GM12878 (cell line): ENCODE data around the gene PSMB8. TPM values are rescaled to one million over a fixed set of nuclear protein-coding genes. Genes with fewer than 3 reads are reported as not detected.

Experiments
- ATAC-seq: fragments of 200-7000 bp; cut with Tn5 transposase; 3 replicates; pipeline ENCODE4 v1.9.1; 2020; ENCODE audit warnings: mild to moderate bottlenecking, moderate library complexity
- BruUV-seq: library from RNA; stranded (reverse); fragments of 400-500 nt; replicated peaks from 2 replicates; lab custom pipeline; 2021; lab: Mats Ljungman, UMichigan
- CTCF ChIA-PET: fragments of 300-600 bp; sonication (Branson Sonifier 250); formaldehyde crosslinking; extraction: SDS; loops from one replicate; lab custom pipeline; 2021; ENCODE audit warnings: inconsistent platforms; lab: Yijun Ruan, JAX
- POLR2A ChIA-PET: fragments of 350-600 bp; formaldehyde crosslinking; extraction: SDS; loops from one replicate; lab custom pipeline; 2021; ENCODE audit warnings: inconsistent platforms; lab: Charles Lee
- RAD21 ChIA-PET: fragments of 300-600 bp; sonication (Branson Sonifier 250); formaldehyde crosslinking; loops from one replicate; lab custom pipeline; 2023; ENCODE audit warnings: antibody characterized with exemption; ENCODE audit not compliant: unreplicated experiment; lab: Charles Lee
- SMC1A ChIA-PET: fragments of 300-600 bp; sonication (Branson Sonifier 250); formaldehyde crosslinking; loops from one replicate; lab custom pipeline; 2023; ENCODE audit not compliant: unreplicated experiment, uncharacterized antibody; lab: Charles Lee
- DNase-seq: peaks from one replicate; pipeline ENCODE4 v3.0.0-alpha.2; 2011; ENCODE audit warnings: low read depth, low spot score
- FAIRE-seq: peaks from 3 replicates; lab custom pipeline; 2011; peaks lifted over from hg19 to GRCh38; lab: Jason Lieb, UNC
- H2AFZ ChIP-seq: 2 replicates; pipeline ENCODE4 v1.6.0; 2011; ENCODE audit warnings: low read depth, low read length, control low read depth; ENCODE audit not compliant: control insufficient read depth
- H3K27ac ChIP-seq: 2 replicates; pipeline ENCODE4 v1.5.1; 2011; ENCODE audit warnings: control low read depth; ENCODE audit not compliant: control insufficient read depth, insufficient read depth
- H3K27me3 ChIP-seq, 2 experiments: replicated peaks in 1 of 2; 2 replicates each; pipeline versions ENCODE4 v1.6.0 to v1.6.1; 2011; ENCODE audit warnings: low read length in 1 of 2; ENCODE audit not compliant: control insufficient read depth in 2 of 2, insufficient read depth in 2 of 2
- H3K36me3 ChIP-seq, 2 experiments: 2 replicates each; pipeline ENCODE4 v1.5.1; 2011; ENCODE audit warnings: low read length in 1 of 2; ENCODE audit not compliant: control insufficient read depth in 2 of 2, insufficient read depth in 2 of 2
- H3K4me1 ChIP-seq: 2 replicates; pipeline ENCODE4 v1.6.1; 2011; ENCODE audit warnings: mild to moderate bottlenecking, low read length, moderate library complexity, mixed read lengths; ENCODE audit not compliant: control insufficient read depth, insufficient read depth
- H3K4me2 ChIP-seq: 2 replicates; pipeline ENCODE4 v1.6.0; 2011; ENCODE audit warnings: control low read depth; ENCODE audit not compliant: control insufficient read depth, insufficient read depth
- H3K4me3 ChIP-seq: fragments of 200-600 bp; sonication (generic); 2 replicates; pipeline ENCODE4 v1.5.1; 2016
- H3K79me2 ChIP-seq: 2 replicates; pipeline ENCODE4 v1.6.0; 2011; ENCODE audit warnings: low read length; ENCODE audit not compliant: control insufficient read depth, insufficient read depth
- H3K9ac ChIP-seq: 2 replicates; pipeline ENCODE4 v1.8.0; 2011; ENCODE audit warnings: low read length, control low read depth, mixed read lengths; ENCODE audit not compliant: control insufficient read depth, insufficient read depth
- H3K9me3 ChIP-seq: replicated peaks from 3 replicates; pipeline ENCODE4 v1.5.1; 2011; ENCODE audit warnings: mild to moderate bottlenecking, low read length; ENCODE audit not compliant: control insufficient read depth, insufficient read depth
- H4K20me1 ChIP-seq: 2 replicates; pipeline ENCODE4 v1.6.0; 2011; ENCODE audit not compliant: control insufficient read depth, insufficient read depth
- BACH1 ChIP-seq: fragments of 450-650 bp; IDR thresholded peaks from 2 replicates; pipeline ENCODE4 v1.6.1; 2017; ENCODE audit warnings: mild to moderate bottlenecking, borderline replicate concordance
- BHLHE40 ChIP-seq, 2 experiments: fragments of 450-650 bp in 1 of 2; IDR thresholded peaks; 2 replicates each; pipeline ENCODE4 v1.6.1; 2011 to 2017; ENCODE audit warnings: low read depth in 2 of 2, borderline replicate concordance in 1 of 2, improper control_type of control experiment in 1 of 2, low read length in 1 of 2, mild to moderate bottlenecking in 1 of 2
- EED ChIP-seq: sonication (generic); IDR thresholded peaks from 2 replicates; pipeline ENCODE4 v1.6.1; 2016; ENCODE audit warnings: antibody characterized with exemption, low read depth
- NKRF ChIP-seq: fragments of 450-650 bp; conservative IDR thresholded peaks from 2 replicates; pipeline ENCODE4 v1.6.1; 2017; ENCODE audit warnings: mild to moderate bottlenecking, moderate library complexity
- POLR2AphosphoS2 ChIP-seq: IDR thresholded peaks from 2 replicates; pipeline ENCODE4 v1.6.1; 2011; ENCODE audit warnings: low read depth, mild to moderate bottlenecking, low read length, improper control_type of control experiment, moderate library complexity
- POU2F2 ChIP-seq: IDR thresholded peaks from 3 replicates; pipeline ENCODE4 v1.6.1; 2011; ENCODE audit warnings: low read depth, mild to moderate bottlenecking, low read length, borderline replicate concordance
- SREBF2 ChIP-seq: IDR thresholded peaks from 2 replicates; pipeline ENCODE4 v1.6.1; 2012; ENCODE audit warnings: mild to moderate bottlenecking, low read length
- WGBS: methylation state at CpG from one replicate; pipeline ENCODE4 v1.1.6; 2016; ENCODE audit warnings: low lambda C conversion rate; ENCODE audit not compliant: insufficient replicate concordance, insufficient coverage; ENCODE audit errors: missing lambda C conversion rate; 5-methylcytosine and 5-hydroxymethylcytosine counted together
- in situ Hi-C: fragments of 300-500 bp; cut with MboI; formaldehyde crosslinking; loops from 9 replicates; pipeline ENCODE4 v1.14.3; 2018; ENCODE audit warnings: mixed read lengths
- intact Hi-C: fragments of 100-400 bp; cut with micrococcal nuclease; formaldehyde crosslinking; loops from one replicate; pipeline ENCODE4 v1.14.2; 2022; ENCODE audit not compliant: unreplicated experiment
- polyA plus RNA-seq, 11 experiments: library from polyadenylated mRNA; depleted of rRNA in 4 of 11; unstranded in 6 of 11; stranded (reverse) in 5 of 11; fragments of >200 nt; fragmentation: Nextera tagmentation in 4 of 11; fragmentation: Illumina TruSeq in 1 of 11; extraction: Ambion mirVana in 4 of 11; extraction: Trizol in 1 of 11; gene quantifications; 1 replicate in 1 of 11; 2 replicates in 10 of 11; pipeline versions ENCODE4 v1.2.1 to v1.2.3, GENCODE V29; 2011 to 2016; ENCODE audit warnings: inconsistent platforms in 2 of 11, missing spikeins in 2 of 11, low read depth in 1 of 11
- total RNA-seq, 4 experiments: library from RNA; depleted of rRNA in 3 of 4; stranded (reverse); fragments of >200 nt in 3 of 4; fragmentation: Illumina TruSeq in 1 of 4; extraction: Trizol in 1 of 4; gene quantifications; 2 replicates each; pipeline versions ENCODE4 v1.2.1 to v1.2.3, GENCODE V29; 2013 to 2021
- TF ChIP-seq, protein P1 (sequence below): fragments of 450-650 bp; IDR thresholded peaks from 2 replicates; pipeline ENCODE4 v1.6.1; 2017; ENCODE audit warnings: mild to moderate bottlenecking, moderate library complexity

The PSMB8 gene
- total and polyA plus RNA-seq, 10 of the 15 experiments (the other 5 are each of a cell fraction or from before 2014, with no cell fraction given) = 304 to 557 (median 379) TPM

GRCh38 chr6:32832535-32832934 lies 11.3 kb downstream of the PSMB8 start:
- H3K27ac ChIP-seq = no peak overlapping the region
- no peak for FAIRE-seq
- no TSS peak for BruUV-seq
- intact Hi-C loops = no loop called here
- peaks cover 25% of the 10 kb centered on the region for H3K79me2 ChIP-seq
- DNase-seq = no peak
- in situ Hi-C loops = no loop called here
- RAD21 ChIA-PET = interaction anchor here (1.3 kb wide), 1 partner anchor 152 kb away, joined by 3 read pairs; no protein-coding TSS in a partner anchor
- H2AFZ ChIP-seq = no peak overlapping the region
- 85% methylated on average over 13 of the region's 13 CpGs for WGBS
- H3K4me2 ChIP-seq = no peak overlapping the region
- no peaks in the 10 kb centered on the region; the same call in 2 of the 3 replicates for H3K9me3 ChIP-seq
- CTCF ChIA-PET = interaction anchor here (1.1 to 5.4 kb wide), 4 partner anchors 12 to 47 kb away, joined by 3 to 30 read pairs (median 8); no protein-coding TSS in a partner anchor
- no peak overlapping the region for H3K9ac ChIP-seq
- no peak for ATAC-seq
- TF ChIP-seq POLR2AphosphoS2 = no peak
- no peak for TF ChIP-seq EED
- TF ChIP-seq, protein P1, sequence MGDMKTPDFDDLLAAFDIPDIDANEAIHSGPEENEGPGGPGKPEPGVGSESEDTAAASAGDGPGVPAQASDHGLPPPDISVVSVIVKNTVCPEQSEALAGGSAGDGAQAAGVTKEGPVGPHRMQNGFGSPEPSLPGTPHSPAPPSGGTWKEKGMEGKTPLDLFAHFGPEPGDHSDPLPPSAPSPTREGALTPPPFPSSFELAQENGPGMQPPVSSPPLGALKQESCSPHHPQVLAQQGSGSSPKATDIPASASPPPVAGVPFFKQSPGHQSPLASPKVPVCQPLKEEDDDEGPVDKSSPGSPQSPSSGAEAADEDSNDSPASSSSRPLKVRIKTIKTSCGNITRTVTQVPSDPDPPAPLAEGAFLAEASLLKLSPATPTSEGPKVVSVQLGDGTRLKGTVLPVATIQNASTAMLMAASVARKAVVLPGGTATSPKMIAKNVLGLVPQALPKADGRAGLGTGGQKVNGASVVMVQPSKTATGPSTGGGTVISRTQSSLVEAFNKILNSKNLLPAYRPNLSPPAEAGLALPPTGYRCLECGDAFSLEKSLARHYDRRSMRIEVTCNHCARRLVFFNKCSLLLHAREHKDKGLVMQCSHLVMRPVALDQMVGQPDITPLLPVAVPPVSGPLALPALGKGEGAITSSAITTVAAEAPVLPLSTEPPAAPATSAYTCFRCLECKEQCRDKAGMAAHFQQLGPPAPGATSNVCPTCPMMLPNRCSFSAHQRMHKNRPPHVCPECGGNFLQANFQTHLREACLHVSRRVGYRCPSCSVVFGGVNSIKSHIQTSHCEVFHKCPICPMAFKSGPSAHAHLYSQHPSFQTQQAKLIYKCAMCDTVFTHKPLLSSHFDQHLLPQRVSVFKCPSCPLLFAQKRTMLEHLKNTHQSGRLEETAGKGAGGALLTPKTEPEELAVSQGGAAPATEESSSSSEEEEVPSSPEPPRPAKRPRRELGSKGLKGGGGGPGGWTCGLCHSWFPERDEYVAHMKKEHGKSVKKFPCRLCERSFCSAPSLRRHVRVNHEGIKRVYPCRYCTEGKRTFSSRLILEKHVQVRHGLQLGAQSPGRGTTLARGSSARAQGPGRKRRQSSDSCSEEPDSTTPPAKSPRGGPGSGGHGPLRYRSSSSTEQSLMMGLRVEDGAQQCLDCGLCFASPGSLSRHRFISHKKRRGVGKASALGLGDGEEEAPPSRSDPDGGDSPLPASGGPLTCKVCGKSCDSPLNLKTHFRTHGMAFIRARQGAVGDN = no peak
- no peak for TF ChIP-seq BHLHE40 (IDR thresholded peaks at IDR 0.05; ENCODE audit: borderline replicate concordance in 1 of 2, low read depth in 2 of 2, low read length in 1 of 2)
- TF ChIP-seq SREBF2 = no peak
- no peak for TF ChIP-seq BACH1
- TF ChIP-seq NKRF = no peak
- no peak for TF ChIP-seq POU2F2
- no peaks in the 10 kb centered on the region for H3K27me3 ChIP-seq
- H4K20me1 ChIP-seq = no peaks in the 10 kb centered on the region
- POLR2A ChIA-PET = interaction anchor here (1.7 to 1.9 kb wide), 2 partner anchors 12 kb away, joined by 4 to 7 read pairs; no protein-coding TSS in a partner anchor
- no peak overlapping the region for H3K4me3 ChIP-seq
- SMC1A ChIA-PET = interaction anchor here (2.1 kb wide), 1 partner anchor 35 kb away, joined by 12 read pairs; no protein-coding TSS in a partner anchor
- peaks cover 22% of the 10 kb centered on the region; the same call in 1 of the 2 replicates for H3K4me1 ChIP-seq
- H3K36me3 ChIP-seq = peaks cover 14 to 60% of the 10 kb centered on the region in 2 experiments
